Measurements from ENCODE around the gene ALK.

ALK gene

DNA sequence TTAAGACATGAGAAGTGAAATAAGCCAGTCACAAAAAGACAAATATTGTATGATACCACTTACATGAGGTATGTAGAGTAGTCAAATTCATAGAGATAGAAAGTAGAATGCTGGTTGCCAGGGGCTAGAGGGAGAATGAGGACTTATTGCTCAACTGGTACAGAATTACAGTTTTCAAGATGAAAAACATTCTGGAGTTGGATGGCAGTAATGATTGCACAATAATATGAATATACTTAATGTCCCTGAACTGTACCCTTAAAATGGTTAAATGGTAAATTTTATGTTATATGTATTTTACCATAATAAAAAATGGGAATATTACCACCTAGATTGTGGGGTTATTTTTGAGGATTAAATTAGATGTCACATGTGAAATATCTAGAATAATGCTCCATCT, 465.0 kb downstream of the ALK start:
- TF ChIP-seq, protein P1, sequence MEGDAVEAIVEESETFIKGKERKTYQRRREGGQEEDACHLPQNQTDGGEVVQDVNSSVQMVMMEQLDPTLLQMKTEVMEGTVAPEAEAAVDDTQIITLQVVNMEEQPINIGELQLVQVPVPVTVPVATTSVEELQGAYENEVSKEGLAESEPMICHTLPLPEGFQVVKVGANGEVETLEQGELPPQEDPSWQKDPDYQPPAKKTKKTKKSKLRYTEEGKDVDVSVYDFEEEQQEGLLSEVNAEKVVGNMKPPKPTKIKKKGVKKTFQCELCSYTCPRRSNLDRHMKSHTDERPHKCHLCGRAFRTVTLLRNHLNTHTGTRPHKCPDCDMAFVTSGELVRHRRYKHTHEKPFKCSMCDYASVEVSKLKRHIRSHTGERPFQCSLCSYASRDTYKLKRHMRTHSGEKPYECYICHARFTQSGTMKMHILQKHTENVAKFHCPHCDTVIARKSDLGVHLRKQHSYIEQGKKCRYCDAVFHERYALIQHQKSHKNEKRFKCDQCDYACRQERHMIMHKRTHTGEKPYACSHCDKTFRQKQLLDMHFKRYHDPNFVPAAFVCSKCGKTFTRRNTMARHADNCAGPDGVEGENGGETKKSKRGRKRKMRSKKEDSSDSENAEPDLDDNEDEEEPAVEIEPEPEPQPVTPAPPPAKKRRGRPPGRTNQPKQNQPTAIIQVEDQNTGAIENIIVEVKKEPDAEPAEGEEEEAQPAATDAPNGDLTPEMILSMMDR (IDR thresholded peaks at IDR 0.05; ENCODE audit: control insufficient read depth, insufficient read depth, low read depth, low read length, missing control alignments): no peak
- DNase-seq (ENCODE audit: low read depth): no peak

DNA sequence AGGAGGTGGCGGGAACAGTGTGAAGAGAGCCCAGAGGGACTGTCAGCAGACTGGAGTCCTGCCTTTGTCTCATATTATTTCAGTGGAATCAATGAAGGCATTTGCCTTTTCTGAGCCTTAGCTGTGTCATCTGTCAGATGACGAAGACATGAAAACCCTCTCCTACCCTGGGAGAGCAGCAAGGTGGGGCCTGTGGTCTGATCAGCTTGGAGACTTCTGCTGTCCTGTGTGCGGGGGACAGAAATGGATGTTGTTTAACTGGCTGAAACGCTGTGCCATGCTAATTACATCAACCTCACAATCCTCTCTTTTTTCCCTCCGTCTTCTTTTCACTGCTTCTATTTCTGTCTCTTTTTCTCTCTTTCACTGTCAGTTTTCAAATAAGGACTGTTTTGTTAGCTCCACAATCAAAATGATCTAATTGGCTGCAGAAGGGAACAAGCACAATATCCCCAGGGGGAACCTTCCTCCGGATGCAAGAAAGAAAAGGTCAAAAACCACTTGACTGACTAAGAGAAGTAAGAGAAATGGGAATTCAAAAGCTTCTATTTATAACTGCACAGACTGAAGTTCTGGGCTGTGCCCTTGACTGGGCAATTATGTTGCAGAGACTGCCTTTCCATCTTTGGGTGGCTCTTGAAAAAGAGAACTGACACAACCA, 466.1 kb downstream of the ALK start:
- TF ChIP-seq, protein P1 (IDR thresholded peaks at IDR 0.05; ENCODE audit: control insufficient read depth, insufficient read depth, low read depth, low read length, missing control alignments): no peak
- no peak for DNase-seq (ENCODE audit: low read depth)
- no peak overlapping the region for H3K4me3 ChIP-seq (ENCODE audit: control insufficient read depth, low read depth, low read length)

More for the DNA sequence above, 465.0 kb downstream of the ALK start:
- no peak overlapping the region for H3K4me3 ChIP-seq (ENCODE audit: control insufficient read depth, low read depth, low read length)

- TF ChIP-seq, protein P1 (IDR thresholded peaks at IDR 0.05; ENCODE audit: control insufficient read depth, insufficient read depth, low read depth, low read length, missing control alignments): no peak
- no peak for DNase-seq (ENCODE audit: low read depth)
- no peak overlapping the region for H3K4me3 ChIP-seq (ENCODE audit: control insufficient read depth, low read depth, low read length)
Measured at GRCh38 chr2:29452036-29452435, 469.4 kb downstream of the ALK start.

DNA sequence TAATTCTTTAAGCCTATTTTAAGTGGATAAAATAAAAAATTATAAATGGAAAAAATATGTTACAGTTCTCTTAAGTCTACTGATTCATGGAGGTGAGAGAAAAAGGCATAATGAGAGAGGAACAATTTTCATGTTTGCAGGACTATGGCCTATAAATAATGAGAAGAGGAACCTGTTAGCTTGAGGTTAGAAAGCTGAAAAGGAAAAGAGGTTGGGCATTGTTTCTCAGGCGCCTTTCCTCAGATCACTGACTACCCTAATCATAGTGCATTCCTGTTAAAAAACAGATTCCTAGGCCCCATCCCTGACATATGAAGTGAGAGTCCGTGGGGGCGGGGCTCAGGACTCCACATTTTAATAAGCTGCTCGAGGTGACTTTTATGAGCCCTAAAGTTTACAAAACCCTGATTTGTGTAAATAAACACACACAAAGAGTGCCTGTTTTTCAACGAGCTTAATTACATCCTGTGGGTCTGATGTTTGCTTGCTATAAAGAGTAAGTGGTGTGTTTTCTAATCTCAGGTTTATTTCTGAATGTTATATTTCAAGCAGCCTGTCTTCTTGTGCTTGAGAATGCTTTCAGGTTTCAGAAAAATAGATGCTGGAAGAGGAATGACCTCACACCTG, 470.7 kb downstream of the ALK start:
- H3K4me3 ChIP-seq (ENCODE audit: control insufficient read depth, low read depth, low read length): no peak overlapping the region
- TF ChIP-seq, protein P1 (IDR thresholded peaks at IDR 0.05; ENCODE audit: control insufficient read depth, insufficient read depth, low read depth, low read length, missing control alignments): no peak
- DNase-seq (ENCODE audit: low read depth): no peak

DNA sequence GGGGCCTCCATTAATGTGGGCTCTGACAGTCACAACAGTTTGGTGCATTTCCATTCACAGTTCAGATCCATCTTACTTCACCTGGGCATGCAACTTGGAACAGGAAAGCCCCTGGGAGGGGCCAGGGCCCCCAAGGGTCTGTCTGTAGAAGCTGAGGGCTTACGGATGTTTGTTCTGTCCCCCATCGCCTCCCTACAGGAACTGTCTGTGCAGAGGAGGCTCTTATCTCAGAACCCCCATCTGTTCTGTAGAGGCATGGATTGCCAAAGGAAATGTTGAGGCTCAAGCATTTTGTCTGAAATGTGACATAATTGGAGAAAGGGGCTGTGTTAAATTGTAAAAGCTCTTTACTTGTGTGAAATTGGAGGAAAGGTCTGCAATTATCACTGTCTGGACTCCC, 471.9 kb downstream of the ALK start:
- no peak overlapping the region for H3K4me3 ChIP-seq (ENCODE audit: control insufficient read depth, low read depth, low read length)
- TF ChIP-seq, protein P1 (IDR thresholded peaks at IDR 0.05; ENCODE audit: control insufficient read depth, insufficient read depth, low read depth, low read length, missing control alignments): no peak
- no peak for DNase-seq (ENCODE audit: low read depth)

DNA sequence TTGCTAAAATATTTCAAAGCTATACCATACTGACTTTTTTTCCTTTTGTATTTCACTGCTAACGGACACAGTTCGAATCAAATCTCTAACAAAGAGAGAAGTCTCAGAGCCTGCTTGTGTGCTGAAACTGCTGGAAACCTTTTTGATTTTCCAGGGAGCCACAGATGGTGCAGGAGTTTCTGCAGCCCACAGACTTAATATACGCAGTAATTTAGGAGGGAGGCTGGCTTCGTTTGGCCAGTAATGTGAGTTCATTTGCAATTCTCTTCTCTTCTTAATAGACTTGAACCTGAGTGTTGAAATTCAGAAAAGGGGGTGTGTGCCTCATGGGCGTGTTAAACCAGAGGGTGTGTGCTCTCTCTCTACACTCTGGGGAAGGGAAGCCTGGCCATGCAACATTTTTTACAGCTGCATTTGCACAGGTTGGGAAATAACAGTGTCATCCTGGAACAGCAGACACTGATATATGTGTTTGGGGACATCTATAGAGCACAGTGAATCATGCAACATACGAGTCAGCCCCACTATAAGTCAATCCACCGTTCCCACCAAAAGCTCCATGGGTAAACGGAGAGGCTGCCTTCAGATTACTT, 473.2 kb downstream of the ALK start:
- no peak for DNase-seq (ENCODE audit: low read depth)
- H3K4me3 ChIP-seq (ENCODE audit: control insufficient read depth, low read depth, low read length): no peak overlapping the region
- TF ChIP-seq, protein P1 (IDR thresholded peaks at IDR 0.05; ENCODE audit: control insufficient read depth, insufficient read depth, low read depth, low read length, missing control alignments): no peak

All from AG09309 (cell line).